ENCODE measurements around the gene PRSS22.

GRCh38 chr16:2858245-2859025 is 465 bp upstream of the PRSS22 start:
- no peak for TF ChIP-seq CTCF (IDR thresholded peaks at IDR 0.05)
- no peak for TF ChIP-seq POLR2A (IDR thresholded peaks at IDR 0.05)
